ENCODE measurements around the gene SALL4. TPM values are rescaled to one million over a fixed set of nuclear protein-coding genes. Genes with fewer than 3 reads are reported as not detected.
"Not testable (repeated sequence)": the region's sequence is repeated elsewhere in the genome, so short reads cannot be mapped to it uniquely, and the experiment has no call there.

The SALL4 gene
- total RNA-seq, 2 experiments from 2014 or later: 0.06 to 0.37 TPM

DNA sequence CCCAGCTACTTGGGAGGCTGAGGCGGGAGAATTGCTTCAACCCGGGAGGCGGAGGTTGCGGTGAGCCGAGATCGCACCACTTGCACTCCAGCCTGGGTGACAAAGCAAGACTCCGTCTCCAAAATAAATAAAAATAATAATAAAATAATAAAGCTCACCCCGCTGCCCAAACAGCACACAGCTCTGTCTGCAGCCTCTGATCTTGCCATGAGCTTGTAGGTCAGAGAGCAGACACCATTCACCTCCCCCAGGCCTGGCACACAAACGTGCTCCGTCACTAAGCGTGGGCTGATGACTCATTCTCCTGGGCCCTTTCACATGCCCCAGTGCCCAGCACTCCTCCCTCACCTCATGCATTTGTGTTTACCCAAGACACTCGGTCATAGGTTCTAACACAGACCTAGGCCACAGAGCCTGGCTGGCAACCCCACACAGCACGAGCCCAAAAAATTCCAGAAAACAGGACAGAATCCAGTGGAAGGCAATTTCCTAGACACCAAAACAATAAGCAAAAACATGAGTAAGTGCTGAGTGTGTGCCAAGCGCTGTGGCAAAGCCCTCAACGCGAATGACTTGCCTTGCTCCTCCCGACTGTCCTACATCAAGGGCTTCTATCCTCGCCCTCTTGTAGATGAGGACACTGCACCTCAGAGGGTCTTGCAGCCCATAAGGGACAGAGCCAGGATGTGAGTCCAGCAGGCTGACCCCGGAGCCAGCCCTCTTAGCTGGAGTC lies 52.1 kb downstream of the SALL4 start:
- no peak overlapping the region for H3K4me3 Mint-ChIP-seq
- ATAC-seq (no peak), DNase-seq (no peak)
- CTCF ChIA-PET: no interaction called here
- H3K4me1 Mint-ChIP-seq: no peaks in the 10 kb centered on the region
- no peaks in the 10 kb centered on the region for H3K36me3 Mint-ChIP-seq
- peaks cover 2% of the 10 kb centered on the region for H3K27me3 Mint-ChIP-seq
- no peak overlapping the region for H3K27ac Mint-ChIP-seq
- no peaks in the 10 kb centered on the region for H3K9me3 Mint-ChIP-seq (ENCODE audit: low read depth)

DNA sequence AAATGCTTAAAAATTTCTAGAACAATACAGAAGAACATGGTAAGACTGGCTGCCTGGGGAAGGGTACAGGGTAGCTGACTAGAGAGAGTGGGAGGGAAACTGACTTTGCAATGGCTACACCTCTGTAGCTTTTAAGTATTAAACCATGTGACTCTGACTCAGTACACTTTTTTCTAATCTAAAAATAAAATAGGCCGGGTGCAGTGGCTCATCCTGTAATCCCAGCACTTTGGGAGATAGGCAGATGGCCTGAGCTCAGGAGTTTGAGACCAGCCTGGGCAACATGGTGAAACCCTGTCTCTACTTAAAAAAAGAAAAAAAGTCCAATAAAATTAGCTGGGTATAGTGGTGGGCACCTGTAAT lies 52.7 kb downstream of the SALL4 start:
- CTCF ChIA-PET: no interaction called here
- Mint-ChIP-seq H3K27ac (no peak overlapping the region), H3K36me3 (no peaks in the 10 kb centered on the region), H3K9me3 (ENCODE audit: low read depth) (no peaks in the 10 kb centered on the region), H3K4me1 (no peaks in the 10 kb centered on the region), H3K4me3 (no peak overlapping the region), H3K27me3 (peaks cover 2% of the 10 kb centered on the region)
- no peak for ATAC-seq
- DNase-seq: no peak

DNA sequence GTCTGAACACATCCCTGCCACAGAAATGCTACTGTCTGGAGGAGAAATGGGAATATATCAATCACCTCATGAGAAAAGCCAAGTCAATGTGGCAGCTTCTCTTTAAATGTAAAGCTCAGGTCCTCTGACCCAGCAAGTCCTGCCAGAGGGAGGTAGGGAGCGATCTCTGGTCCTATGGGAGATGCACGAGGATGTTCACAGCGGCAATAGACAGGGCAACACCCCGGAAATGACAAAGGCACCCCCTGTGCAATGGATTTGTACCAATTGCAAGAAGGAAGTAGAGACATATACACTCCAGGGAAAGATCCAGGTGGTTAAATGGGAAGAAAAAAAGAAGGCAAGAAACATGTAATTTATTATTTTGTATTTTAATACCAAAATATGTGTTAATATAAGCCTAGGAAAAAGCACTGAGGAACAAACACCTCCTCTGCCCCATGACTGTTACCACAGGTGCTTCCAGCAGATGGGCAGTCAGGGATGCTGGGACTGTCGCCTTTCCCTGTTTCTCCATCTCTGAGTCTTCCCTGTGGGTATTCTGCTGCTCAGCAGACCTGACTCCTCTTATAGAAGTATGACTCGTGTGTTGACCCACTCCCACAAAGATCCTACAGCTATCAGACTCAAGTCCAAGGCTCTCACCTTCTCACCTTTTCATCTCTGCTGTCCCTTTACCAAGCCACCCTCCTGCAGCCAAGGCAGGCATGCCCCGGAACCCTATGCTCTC lies 55.0 kb downstream of the SALL4 start:
- ATAC-seq (no peak), DNase-seq (no peak)
- Mint-ChIP-seq H3K4me3 (no peak overlapping the region), H3K27me3 (peaks cover 2% of the 10 kb centered on the region), H3K9me3 (ENCODE audit: low read depth) (no peaks in the 10 kb centered on the region), H3K4me1 (peaks cover 5% of the 10 kb centered on the region), H3K36me3 (no peaks in the 10 kb centered on the region), H3K27ac (no peak overlapping the region)
- CTCF ChIA-PET: no interaction called here

DNA sequence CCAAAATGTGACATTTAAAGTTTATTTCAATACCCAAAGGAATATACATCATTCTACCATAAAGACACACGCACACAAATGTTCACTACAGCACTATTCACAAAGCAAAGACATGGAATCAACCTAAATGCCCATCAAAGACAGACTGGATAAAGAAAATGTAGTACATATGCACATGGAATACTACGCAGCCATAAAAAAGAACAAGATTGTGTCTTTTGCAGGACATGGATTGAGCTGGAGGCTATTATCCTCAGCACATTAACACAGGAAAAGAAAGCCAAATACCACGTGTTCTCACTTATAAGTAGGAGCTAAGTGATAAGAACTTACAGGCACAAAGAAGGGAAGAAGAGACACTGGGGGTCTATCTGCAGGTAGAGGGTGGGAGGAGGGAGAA lies 56.5 kb downstream of the SALL4 start:
- Mint-ChIP-seq H3K4me1 (peaks cover 5% of the 10 kb centered on the region), H3K4me3 (no peak overlapping the region), H3K27me3 (peaks cover 2% of the 10 kb centered on the region), H3K36me3 (no peaks in the 10 kb centered on the region), H3K27ac (no peak overlapping the region), H3K9me3 (ENCODE audit: low read depth) (no peaks in the 10 kb centered on the region)
- CTCF ChIA-PET: no interaction called here
- DNase-seq: no peak
- ATAC-seq: no peak

DNA sequence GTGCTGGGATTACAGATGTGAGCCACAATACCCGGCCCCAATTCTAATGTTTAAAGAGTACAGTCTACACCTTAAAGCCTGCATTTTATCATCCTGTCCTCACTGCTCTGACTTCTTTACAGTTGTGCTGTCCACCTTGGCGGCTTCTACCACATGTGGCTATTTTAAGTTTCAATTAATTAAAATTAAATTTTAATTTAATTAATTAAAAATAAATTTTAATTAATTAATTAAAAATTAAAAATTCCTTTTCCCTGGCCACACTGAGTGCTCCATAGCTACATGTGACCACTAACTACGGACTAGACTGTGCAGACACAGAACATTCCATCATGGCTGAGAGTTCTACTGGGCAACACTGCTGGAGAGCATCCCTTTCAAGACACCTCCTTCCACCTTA lies 61.5 kb downstream of the SALL4 start:
- peaks cover 5% of the 10 kb centered on the region for H3K4me1 Mint-ChIP-seq

DNA sequence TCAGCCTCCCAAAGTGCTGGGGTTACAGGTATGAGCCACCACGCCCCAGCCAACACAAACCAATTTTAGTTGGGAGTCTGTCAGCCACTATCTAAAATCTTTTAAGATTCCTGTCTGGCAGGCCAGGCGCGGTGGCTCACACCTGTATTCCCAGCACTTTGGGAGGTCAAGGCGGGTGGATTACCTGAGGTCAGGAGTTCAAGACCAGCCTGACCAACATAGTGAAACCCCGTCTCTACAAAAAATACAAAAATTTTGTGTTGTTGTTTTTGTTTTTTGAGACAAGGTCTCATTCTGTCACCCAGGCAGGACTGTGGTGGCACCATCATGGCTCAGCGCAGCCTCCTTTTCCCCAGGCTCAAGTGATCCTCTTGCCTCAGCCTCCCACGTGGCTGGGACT lies 62.0 kb downstream of the SALL4 start:
- H3K4me3 Mint-ChIP-seq; H3K4me1 Mint-ChIP-seq; H3K36me3 Mint-ChIP-seq; H3K9me3 Mint-ChIP-seq (ENCODE audit: low read depth); H3K27ac Mint-ChIP-seq; CTCF ChIA-PET; DNase-seq; H3K27me3 Mint-ChIP-seq; ATAC-seq: not testable (repeated sequence)

More for the DNA sequence above, 61.5 kb downstream of the SALL4 start:
- Mint-ChIP-seq H3K27ac (no peak overlapping the region), H3K9me3 (ENCODE audit: low read depth) (no peaks in the 10 kb centered on the region), H3K36me3 (no peaks in the 10 kb centered on the region), H3K4me3 (no peak overlapping the region), H3K27me3 (no peaks in the 10 kb centered on the region)
- DNase-seq: no peak
- CTCF ChIA-PET: no interaction called here
- no peak for ATAC-seq

DNA sequence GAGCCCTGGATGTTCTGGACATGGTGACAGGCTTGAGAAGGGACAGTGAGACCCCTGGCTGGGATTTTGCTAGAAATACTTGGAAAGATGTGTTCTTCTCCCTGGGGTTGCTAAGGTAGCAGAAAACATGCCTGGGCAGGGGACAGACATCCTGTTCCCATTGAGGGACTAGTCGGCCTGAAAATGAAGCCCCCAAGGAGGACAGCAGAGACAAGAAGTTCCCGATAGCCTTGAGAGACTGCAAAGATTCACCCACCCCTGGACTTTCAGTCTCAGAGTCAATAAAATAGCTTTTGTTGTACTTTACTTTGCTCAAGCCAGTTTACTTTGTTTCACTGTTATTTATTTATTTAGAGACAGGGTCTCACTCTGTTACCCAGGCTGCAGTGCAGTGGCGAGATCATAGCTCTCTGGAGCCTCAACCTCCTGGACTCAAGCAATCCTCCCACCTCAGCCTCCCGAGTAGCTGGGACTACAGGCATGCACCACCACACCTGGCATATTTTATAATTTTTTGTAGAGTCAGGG lies 62.5 kb downstream of the SALL4 start:
- no peak for ATAC-seq
- CTCF ChIA-PET: no interaction called here
- H3K4me1 Mint-ChIP-seq: peaks cover 5% of the 10 kb centered on the region

DNA sequence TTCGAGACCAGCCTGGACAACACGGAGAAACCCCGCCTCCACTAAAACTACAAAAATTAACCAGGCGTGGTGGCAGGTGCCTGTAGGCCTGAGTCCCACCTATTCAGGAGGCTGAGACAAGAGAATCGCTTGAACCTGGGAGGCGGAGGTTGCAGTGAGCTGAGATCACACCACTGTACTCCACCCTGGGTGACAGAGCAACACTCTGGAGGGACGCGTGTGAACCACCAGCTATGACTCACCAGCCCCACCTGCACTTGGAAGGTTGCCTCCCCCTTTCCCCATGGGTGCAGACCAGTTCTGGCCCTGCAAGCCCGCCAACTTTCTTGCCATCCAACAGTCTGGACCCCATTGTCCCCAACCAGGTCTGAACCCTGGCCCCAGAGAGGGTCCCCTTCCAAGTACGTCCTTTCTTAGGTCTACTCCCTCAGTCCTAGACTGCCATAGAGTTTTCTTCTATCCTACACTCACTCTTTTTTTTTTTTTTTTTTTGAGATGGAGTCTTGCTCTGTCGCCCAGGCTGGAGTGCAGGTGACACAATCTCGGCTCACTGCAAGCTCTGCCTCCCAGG lies 63.4 kb downstream of the SALL4 start:
- Mint-ChIP-seq H3K27ac (no peak overlapping the region), H3K9me3 (ENCODE audit: low read depth) (no peaks in the 10 kb centered on the region), H3K27me3 (no peaks in the 10 kb centered on the region), H3K4me3 (no peak overlapping the region), H3K36me3 (no peaks in the 10 kb centered on the region), H3K4me1 (peaks cover 5% of the 10 kb centered on the region)
- CTCF ChIA-PET: no interaction called here
- ATAC-seq (no peak), DNase-seq (no peak)

More for the DNA sequence above, 62.5 kb downstream of the SALL4 start:
- H3K36me3 Mint-ChIP-seq: no peaks in the 10 kb centered on the region
- H3K27ac Mint-ChIP-seq: no peak overlapping the region
- H3K9me3 Mint-ChIP-seq (ENCODE audit: low read depth): no peaks in the 10 kb centered on the region
- no peak for DNase-seq
- no peak overlapping the region for H3K4me3 Mint-ChIP-seq
- H3K27me3 Mint-ChIP-seq: no peaks in the 10 kb centered on the region

DNA sequence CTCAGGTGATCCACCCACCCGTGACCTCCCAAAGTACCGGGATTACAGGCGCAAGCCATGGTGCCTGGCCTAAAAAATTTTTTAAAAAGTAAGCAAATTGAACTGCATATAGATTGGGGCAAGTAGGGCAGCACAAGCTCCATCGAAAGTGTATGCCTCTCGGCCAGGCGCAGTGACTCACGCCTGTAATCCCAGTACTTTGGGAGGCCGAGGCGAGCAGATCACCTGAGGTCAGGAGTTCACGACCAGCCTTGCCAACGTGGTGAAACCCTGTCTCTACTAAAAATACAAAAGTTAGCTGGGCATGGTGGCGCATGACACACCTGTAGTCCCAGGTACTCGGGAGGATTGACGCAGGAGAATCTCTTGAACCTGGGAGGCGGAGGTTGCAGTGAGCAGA lies 64.1 kb downstream of the SALL4 start:
- H3K4me1 Mint-ChIP-seq; H3K4me3 Mint-ChIP-seq; H3K36me3 Mint-ChIP-seq; H3K27ac Mint-ChIP-seq; CTCF ChIA-PET; DNase-seq; ATAC-seq; H3K9me3 Mint-ChIP-seq (ENCODE audit: low read depth); H3K27me3 Mint-ChIP-seq: not testable (repeated sequence)

DNA sequence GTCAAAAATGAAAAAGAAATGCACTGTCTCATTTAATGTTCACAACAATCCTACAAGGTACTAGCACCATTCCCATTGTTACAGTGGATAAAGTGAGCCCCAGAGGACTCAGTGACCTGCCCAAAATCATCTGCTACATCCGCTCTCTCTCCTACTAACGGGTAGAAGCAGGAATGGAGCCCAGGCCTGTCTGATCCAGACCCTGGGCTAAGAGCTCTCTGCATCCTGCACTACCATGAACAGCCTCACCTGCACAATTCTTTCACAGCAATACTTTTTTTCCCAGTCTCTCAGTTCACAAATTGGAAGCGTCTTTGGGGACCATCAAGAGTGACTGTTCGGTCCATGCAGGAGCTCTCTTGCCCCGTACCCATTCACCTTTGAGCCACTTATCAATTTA lies 65.4 kb downstream of the SALL4 start:
- CTCF ChIA-PET: no interaction called here
- Mint-ChIP-seq H3K36me3 (no peaks in the 10 kb centered on the region), H3K27me3 (no peaks in the 10 kb centered on the region), H3K9me3 (ENCODE audit: low read depth) (no peaks in the 10 kb centered on the region), H3K4me1 (no peaks in the 10 kb centered on the region), H3K4me3 (no peak overlapping the region), H3K27ac (no peak overlapping the region)
- DNase-seq (no peak), ATAC-seq (no peak)

DNA sequence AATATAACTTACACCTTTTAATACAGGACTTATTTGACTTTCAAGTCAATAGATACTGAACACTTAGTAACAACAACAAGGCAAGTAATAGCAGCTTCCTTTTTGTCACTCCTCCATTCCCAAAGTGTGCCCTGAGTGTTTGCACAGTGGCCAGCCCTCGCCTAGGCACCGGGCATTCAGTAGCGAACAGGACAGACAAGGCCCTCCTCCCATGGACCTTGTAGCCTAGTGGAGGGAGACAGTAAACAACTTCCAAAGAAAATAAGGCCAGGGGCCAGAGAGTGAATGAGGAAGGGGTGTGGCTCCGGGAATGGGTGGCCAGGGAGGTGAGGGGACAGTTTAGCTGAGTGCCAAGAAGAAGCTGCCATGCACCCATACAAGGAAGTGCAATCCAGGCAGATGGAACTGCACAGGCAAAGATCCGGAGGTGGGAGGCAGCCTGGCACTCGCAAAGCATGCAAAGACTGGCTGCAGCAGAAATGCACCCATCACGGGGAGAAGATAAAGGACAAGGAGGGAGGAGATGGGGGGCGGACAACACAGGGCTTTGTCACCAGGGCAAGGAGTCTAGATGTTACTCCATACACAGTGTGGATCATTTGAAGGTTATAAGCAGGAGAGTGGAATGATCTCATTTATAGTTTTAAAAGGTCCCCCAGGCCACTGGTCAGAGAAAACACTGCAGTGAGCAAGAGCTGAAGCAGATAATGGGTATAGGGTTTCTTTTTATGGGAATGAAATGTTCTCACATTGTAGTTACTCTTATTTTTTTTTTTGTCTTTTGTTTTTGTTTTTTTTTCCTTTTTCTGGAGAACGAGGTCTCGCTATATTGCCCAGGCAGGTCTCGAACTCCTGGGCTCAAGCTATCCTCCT lies 66.4 kb downstream of the SALL4 start:
- DNase-seq (no peak), ATAC-seq (no peak)
- no peak overlapping the region for H3K4me3 Mint-ChIP-seq
- H3K9me3 Mint-ChIP-seq (ENCODE audit: low read depth): no peaks in the 10 kb centered on the region
- CTCF ChIA-PET: no interaction called here
- H3K27ac Mint-ChIP-seq: no peak overlapping the region
- H3K27me3 Mint-ChIP-seq: no peaks in the 10 kb centered on the region
- no peaks in the 10 kb centered on the region for H3K36me3 Mint-ChIP-seq
- no peaks in the 10 kb centered on the region for H3K4me1 Mint-ChIP-seq

DNA sequence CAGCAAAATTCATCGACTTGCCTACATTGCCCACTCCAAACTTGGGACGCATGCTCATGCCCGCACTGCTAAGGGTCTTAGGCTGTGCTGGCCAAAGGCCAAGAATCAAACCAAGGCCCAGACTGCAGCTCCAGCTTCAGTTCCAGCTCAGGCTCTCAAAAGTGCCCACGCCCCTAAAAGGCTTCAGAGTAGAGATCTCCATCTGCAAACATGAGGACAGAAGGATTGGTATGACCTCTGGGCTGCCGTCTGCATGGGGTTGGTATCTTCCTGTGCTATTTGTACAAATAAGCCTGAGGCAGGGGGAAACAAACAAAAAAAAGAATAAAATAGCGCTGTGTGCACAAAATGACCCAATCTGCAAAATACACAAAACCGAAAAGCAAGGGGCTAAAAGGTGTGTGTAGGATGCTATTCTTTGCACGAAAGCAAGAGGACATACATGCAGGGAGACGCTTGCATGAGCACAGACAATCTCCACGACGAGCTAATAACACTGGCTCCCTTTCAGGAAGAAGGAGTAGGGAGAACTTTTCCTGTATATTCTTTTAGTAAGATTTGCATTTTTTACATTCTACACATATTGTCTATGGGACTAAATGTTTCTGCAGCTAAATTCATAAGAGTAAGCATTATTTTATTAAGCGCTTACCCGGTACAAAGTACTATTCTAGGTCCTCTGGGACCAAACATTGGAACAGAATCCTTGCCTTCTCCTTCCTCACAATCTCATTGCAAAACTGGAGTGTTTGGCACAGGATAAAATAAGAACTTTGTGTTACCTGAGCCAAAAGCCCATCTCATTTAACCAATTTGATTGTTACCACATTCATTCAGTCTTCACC lies 67.2 kb downstream of the SALL4 start:
- CTCF ChIA-PET: no interaction called here
- no peak overlapping the region for H3K27ac Mint-ChIP-seq
- no peak overlapping the region for H3K4me3 Mint-ChIP-seq

DNA sequence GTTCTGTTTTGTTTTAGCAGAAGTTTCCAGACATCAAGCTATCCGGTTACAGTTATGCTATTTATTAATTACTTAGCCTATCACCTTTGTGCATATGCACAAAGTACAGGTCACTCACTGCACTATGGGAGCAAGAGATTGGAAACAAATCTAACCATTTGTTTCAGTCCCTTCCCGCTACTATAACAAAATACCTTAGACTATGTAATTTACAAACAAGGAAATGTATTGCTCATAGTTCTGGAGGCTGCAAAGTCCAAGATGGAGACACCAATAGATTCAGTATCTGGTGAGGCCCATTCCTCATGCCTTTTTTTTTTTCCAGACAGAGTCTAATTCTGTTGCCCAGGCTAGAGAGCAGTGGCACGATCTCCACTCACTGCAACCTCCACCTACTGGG lies 69.3 kb downstream of the SALL4 start:
- Mint-ChIP-seq H3K27me3 (no peaks in the 10 kb centered on the region), H3K27ac (no peak overlapping the region), H3K4me3 (no peak overlapping the region), H3K4me1 (no peaks in the 10 kb centered on the region), H3K9me3 (ENCODE audit: low read depth) (no peaks in the 10 kb centered on the region), H3K36me3 (no peaks in the 10 kb centered on the region)
- CTCF ChIA-PET: no interaction called here
- ATAC-seq: no peak
- no peak for DNase-seq

More for the DNA sequence above, 67.2 kb downstream of the SALL4 start:
- H3K36me3 Mint-ChIP-seq: no peaks in the 10 kb centered on the region
- H3K9me3 Mint-ChIP-seq (ENCODE audit: low read depth): no peaks in the 10 kb centered on the region
- DNase-seq (no peak), ATAC-seq (no peak)
- H3K4me1 Mint-ChIP-seq: no peaks in the 10 kb centered on the region
- no peaks in the 10 kb centered on the region for H3K27me3 Mint-ChIP-seq
